GM19035 (cell line): ENCODE data around the gene DCUN1D5.

Source experiments
- ATAC-seq: cut with Tn5 transposase; IDR thresholded peaks from one replicate; pipeline ENCODE4 v1.9.1; 2021; ENCODE audit not compliant: unreplicated experiment

DCUN1D5 gene

GRCh38 chr11:103055221-103055890 is 36.6 kb downstream of the DCUN1D5 start:
- ATAC-seq, result peak; percentile 58

GRCh38 chr11:103053997-103054396 is 38.0 kb downstream of the DCUN1D5 start:
- ATAC-seq, result no peak

GRCh38 chr11:103051981-103052380 is 40.0 kb downstream of the DCUN1D5 start:
- no peak for ATAC-seq

- no peak for ATAC-seq
Observed at GRCh38 chr11:103051151-103051801, 40.7 kb downstream of the DCUN1D5 start.

- ATAC-seq, result no peak
Observed at GRCh38 chr11:103050351-103050750, 41.6 kb downstream of the DCUN1D5 start.

- ATAC-seq, result no peak
Observed at GRCh38 chr11:103047837-103048236, 44.1 kb downstream of the DCUN1D5 start.

- ATAC-seq, result no peak
Observed at GRCh38 chr11:103043826-103044678, 47.9 kb downstream of the DCUN1D5 start.

GRCh38 chr11:103042161-103042560 is 49.8 kb downstream of the DCUN1D5 start:
- ATAC-seq, result no peak

GRCh38 chr11:103035791-103036434 is 56.0 kb downstream of the DCUN1D5 start:
- peak; percentile 99 for ATAC-seq

GRCh38 chr11:103035216-103035615 is 56.7 kb downstream of the DCUN1D5 start:
- ATAC-seq, result no peak

GRCh38 chr11:103031834-103032233 is 60.1 kb downstream of the DCUN1D5 start:
- no peak for ATAC-seq

GRCh38 chr11:103029401-103029800 is 62.6 kb downstream of the DCUN1D5 start:
- ATAC-seq, result no peak

- peak; percentile 92 for ATAC-seq
Observed at GRCh38 chr11:103028304-103029020, 63.5 kb downstream of the DCUN1D5 start.

- no peak for ATAC-seq
Observed at GRCh38 chr11:103024086-103024485, 67.9 kb downstream of the DCUN1D5 start.

GRCh38 chr11:103016031-103016430 is 75.9 kb downstream of the DCUN1D5 start:
- ATAC-seq, result no peak

GRCh38 chr11:103013421-103013820 is 78.5 kb downstream of the DCUN1D5 start:
- no peak for ATAC-seq
